GM13976 (cell line): Measurements from ENCODE around the gene DYNLT2.

Experiments used
- DNase-seq: peaks from one replicate; pipeline ENCODE4 v3.0.0; 2012; ENCODE audit warnings: low spot score
- in situ Hi-C: fragments of 300-500 bp; cut with MboI; formaldehyde crosslinking; loops from one replicate; pipeline ENCODE4 v1.12.0; 2022; ENCODE audit warnings: low sequenced_read_pairs, mixed read lengths, inconsistent platforms; ENCODE audit not compliant: unreplicated experiment
- TF ChIP-seq, protein P1 (sequence below): IDR thresholded peaks from 2 replicates; pipeline ENCODE4 v1.5.1; 2012; ENCODE audit warnings: borderline replicate concordance, mild to moderate bottlenecking; ENCODE audit not compliant: insufficient read depth; ENCODE audit errors: extremely low read depth, missing control alignments, control extremely low read depth

DYNLT2 gene

DNA sequence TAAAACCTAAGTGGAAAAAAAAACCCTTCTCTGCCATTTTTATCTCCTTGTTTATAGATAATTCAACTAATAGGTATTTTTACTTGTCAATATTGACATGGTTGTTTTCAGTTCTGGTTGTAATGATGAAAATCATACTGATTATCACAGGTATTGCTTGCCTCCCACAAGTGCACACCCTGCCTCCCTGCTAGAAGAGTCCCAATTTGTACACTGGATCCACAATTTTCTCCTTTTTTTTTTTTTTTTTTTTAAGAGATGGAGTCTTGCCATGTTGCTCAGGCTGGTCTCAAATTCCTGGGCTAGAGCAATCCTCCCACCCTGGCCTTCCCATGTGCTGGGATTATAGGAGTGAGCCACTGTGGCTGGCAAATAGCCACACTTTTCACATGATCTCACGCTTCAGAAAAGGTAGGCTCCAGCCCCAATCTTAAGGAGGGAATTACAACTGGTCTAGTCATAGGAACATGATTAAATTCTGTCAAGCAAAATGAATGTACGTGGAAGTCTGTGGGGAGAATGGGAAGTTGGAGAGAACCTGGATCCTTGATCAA lies 12.3 kb downstream of the DYNLT2 start:
- TF ChIP-seq, protein P1, sequence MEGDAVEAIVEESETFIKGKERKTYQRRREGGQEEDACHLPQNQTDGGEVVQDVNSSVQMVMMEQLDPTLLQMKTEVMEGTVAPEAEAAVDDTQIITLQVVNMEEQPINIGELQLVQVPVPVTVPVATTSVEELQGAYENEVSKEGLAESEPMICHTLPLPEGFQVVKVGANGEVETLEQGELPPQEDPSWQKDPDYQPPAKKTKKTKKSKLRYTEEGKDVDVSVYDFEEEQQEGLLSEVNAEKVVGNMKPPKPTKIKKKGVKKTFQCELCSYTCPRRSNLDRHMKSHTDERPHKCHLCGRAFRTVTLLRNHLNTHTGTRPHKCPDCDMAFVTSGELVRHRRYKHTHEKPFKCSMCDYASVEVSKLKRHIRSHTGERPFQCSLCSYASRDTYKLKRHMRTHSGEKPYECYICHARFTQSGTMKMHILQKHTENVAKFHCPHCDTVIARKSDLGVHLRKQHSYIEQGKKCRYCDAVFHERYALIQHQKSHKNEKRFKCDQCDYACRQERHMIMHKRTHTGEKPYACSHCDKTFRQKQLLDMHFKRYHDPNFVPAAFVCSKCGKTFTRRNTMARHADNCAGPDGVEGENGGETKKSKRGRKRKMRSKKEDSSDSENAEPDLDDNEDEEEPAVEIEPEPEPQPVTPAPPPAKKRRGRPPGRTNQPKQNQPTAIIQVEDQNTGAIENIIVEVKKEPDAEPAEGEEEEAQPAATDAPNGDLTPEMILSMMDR: no peak
- no peak for DNase-seq
- in situ Hi-C loops: no loop called here

DNA sequence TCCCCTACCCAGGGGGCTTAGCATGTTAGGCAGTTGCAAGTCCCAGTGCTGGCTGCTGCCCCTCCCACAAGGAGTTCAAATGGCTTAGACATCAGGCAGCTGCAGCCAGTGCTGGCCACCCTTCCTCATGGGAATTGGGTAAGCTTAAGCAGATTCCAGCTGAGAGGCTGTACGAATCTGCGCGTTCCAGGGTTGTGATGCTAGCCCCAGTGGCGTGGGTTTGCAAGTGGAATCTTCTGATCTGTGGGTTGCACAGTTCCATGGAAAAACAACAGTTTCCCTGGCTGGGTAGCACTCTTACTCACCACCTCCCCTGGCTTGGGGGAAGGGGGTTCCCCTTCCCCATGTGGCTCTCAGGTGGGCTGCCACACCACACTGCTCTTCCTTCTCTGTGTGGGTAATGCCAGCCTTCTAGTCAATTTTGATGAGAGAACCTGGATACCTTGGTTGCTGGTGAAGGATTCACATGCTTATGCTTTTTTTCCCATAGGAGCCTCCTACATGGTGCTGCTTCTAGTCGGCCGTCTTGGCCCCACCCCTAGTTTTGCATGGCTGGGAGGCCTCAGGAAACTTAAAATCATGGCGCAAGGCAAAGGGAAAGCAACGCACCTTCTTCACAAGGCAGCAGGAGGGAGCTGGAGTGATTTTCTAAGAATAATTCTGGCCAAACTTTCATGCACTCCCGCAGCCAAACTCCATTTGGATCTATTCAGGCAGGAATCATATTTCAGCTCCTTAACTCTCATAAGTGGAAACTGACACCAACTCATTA lies 13.0 kb downstream of the DYNLT2 start:
- no peak for DNase-seq
- TF ChIP-seq, protein P1: no peak
- in situ Hi-C loops: no loop called here

DNA sequence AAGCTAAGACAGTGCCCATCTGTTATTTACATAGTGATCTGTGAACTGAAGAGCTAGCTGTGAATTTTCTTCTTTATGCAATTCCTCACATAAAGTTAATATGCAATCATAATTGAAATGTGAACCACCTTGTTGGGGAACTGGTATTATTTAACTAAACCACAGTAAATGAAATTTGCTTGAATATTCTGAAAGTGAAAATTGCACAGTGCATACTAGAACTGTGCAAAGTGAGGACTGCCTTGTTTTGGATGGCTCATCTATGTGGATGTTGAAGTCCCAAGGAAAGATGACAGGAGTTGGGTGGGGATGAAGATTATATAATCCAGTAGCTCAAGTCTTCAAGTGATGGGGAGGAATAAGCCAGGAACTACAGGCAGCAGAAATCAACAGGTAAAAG lies 21.4 kb downstream of the DYNLT2 start:
- in situ Hi-C loops: no loop called here
- DNase-seq: no peak
- TF ChIP-seq, protein P1: no peak

DNA sequence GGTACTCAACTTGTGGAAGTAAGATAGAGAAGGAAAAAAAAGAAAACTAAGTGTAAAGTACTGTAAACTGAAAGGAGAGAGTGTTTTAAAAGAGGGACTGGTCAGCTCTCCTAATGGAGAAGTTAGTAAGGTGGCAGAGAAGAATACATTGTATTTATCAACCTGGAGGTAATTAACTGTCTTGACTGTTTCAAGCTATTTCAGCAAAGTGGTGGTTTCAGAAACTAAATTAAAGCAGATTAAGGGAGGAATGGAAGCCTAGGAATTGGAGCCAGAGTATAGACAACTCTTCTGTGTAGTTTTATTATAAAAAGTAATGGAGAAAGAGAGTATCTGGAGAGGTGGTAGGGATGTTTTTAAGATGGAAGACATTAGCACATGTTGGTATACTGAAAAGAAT lies 24.4 kb downstream of the DYNLT2 start:
- DNase-seq: no peak
- in situ Hi-C loops: no loop called here
- TF ChIP-seq, protein P1: no peak

DNA sequence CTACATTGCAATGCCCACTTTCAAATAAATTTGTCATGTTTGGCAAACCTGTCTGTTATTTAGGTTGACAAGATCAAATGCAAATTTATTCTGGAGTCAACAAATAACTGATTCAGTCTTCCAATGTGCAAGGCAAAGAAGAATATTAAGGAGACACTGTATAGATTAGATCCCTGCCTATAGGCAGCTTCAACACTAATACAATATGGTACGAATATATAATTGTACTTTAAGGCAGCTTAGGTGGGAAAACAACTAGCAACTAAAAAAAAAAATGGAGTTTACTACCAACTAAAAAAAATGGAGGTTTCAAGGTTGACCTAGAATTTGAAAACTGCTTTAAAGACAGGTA lies 25.3 kb downstream of the DYNLT2 start:
- TF ChIP-seq, protein P1: no peak
- no peak for DNase-seq
- in situ Hi-C loops: no loop called here

DNA sequence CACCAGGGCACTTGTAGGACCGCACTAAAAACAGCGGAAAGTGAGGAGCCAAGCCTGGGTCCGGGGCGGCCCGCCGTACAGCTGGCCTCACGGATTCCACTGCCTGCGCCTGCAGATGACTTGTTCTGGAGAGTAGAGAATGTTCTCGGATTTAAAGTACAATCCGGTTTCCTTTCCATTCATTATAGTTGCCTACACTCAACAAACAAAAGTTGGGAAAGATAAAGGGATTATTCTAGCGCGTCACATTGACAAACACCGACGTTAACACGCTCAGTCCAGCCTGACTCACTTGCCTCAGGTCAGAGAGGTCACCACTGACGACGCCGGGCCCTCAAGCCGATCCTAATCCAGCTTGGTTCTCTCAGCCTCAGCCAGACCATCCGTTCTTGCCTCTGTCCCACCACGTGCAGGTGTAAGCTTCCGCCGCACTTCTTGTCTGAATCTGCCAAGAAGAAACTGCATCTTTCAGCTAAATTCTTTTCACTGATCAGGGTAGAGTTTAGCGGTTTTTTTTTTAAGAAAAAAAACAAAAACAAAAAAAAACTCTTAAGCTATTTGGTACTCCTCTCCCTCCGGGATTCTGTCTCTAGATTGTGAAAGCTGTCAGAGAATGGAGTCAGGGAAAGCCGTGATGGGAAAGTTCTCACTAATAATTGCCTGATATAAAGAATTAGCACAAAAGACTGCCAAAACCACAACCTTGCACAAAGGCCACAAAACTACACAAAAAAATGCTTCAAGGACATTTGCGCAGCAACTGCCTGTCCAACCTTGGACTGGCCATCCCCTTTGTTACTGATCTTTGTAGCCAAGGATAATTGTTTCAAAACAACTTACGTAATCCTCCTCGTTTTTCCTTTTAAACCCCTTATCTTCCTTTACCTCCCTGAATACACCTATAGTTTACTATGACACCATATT lies 26.0 kb downstream of the DYNLT2 start:
- no peak for DNase-seq
- TF ChIP-seq, protein P1: no peak
- in situ Hi-C loops: no loop called here
